Activated effector memory CD4-positive, alpha-beta T cell treated with Interleukin-2 at 50 U/mL for 16 hours (primary cell): Measurements from ENCODE around the gene PSMD13.
A peak's percentile ranks its signal among the peaks of the same experiment; 100 is the strongest.

ENCODE experiments used
- DNase-seq: peaks from one replicate; pipeline ENCODE4 v3.0.0-alpha.2; 2020

The PSMD13 gene

GRCh38 chr11:279040-279965 is 42.5 kb downstream of the PSMD13 start:
- DNase-seq: no peak

GRCh38 chr11:279966-280705 is 43.4 kb downstream of the PSMD13 start:
- DNase-seq: no peak

- DNase-seq: no peak
These were observed 44.1 kb downstream of the PSMD13 start for GRCh38 chr11:280706-281485.

- no peak for DNase-seq
These were observed 44.8 kb downstream of the PSMD13 start for GRCh38 chr11:281486-282161.

DNA sequence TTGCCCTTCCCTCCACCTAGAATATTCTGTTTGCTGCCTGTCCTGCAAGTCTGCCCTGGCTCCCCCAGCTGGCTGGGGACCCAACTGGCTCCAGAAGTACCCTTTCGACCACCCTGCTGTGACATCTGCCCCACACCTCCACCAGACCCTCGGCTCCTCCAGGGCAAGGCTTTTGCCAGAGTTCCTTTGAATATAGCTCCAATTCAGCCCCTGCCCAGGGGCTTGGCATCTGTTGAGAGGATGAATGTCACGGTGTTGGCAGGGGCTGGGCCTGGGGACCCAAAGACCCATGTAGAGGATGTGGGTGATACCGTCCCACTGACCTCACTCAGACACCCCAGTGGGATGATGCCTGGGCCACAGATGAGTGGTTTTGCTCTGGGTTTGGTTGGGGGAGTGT is 45.4 kb downstream of the PSMD13 start:
- DNase-seq: no peak

- DNase-seq: no peak
These were observed 46.0 kb downstream of the PSMD13 start for GRCh38 chr11:282630-283360.

GRCh38 chr11:283405-284104 is 46.8 kb downstream of the PSMD13 start:
- DNase-seq: no peak

DNA sequence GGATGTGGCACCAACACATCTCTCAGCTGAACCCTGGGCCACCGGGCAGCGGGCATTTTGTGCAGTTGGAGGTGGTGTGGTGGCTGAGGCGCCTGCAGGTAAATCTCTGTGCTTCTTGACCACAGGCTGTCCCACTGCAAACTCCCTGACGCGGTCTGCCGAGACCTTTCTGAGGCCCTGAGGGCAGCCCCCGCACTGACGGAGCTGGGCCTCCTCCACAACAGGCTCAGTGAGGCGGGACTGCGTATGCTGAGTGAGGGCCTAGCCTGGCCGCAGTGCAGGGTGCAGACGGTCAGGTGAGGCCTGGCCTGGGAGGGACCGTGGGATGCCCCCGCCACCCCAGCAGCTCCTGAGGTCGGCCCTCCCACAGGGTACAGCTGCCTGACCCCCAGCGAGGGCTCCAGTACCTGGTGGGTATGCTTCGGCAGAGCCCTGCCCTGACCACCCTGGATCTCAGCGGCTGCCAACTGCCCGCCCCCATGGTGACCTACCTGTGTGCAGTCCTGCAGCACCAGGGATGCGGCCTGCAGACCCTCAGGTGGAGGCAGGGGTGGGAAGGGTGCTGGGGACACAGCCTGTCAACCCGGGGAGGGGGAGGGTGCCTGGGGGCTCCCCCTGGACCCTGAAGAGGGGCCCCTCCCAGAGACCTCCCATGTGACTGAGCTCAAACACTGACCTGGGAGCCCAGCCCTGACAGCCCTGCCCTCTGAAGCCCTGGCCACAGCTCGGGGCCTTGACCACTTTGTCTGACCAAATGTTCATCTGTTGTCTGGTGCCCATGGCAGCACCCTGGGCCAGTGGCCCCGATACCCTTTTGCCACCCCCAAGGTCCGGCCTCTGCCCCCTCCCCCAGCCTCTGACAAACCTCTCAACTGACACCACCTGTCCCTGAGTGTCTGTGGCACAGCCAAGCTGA is 47.6 kb downstream of the PSMD13 start:
- no peak for DNase-seq

DNA sequence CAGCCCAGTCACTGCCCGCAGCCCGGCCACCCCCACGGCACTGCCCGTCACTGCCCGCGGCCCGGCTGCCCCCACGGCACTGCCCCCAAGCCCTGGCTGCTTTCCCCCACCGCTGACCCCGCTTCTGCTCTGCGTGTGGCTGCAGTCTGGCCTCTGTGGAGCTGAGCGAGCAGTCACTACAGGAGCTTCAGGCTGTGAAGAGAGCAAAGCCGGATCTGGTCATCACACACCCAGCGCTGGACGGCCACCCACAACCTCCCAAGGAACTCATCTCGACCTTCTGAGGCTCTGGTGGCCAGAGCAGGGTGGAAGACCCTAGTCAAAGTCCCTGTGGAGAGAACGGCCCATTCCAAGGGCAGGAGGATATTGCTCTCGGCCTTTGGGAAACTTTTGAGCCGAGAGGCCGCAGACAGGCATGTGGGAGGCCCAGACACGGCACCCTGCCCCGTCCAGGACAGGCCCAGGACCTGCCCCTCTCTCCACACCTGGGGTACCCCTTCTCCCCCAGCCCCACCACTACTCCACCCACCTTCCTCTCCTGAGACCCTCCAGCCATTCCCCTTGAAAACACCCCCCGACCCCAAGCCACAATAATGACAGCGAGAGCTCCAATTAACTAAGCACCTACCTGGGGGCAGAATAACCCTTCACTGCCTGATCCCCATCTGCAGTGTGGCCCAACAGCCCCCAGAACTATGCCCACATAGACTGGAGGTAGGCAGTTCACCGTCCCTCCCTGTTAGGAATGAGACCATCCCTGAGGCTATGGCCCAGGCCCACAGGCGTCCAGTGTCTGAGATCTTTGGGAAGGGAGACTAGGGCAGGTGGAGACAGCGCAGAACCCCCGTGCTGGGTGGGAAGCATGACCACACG is 48.5 kb downstream of the PSMD13 start:
- no peak for DNase-seq

GRCh38 chr11:285894-286220 is 49.1 kb downstream of the PSMD13 start:
- no peak for DNase-seq

GRCh38 chr11:286977-287820 is 50.4 kb downstream of the PSMD13 start:
- DNase-seq: peak; percentile 73

- DNase-seq: peak; percentile 64
These were observed 51.2 kb downstream of the PSMD13 start for GRCh38 chr11:287821-288477.

DNA sequence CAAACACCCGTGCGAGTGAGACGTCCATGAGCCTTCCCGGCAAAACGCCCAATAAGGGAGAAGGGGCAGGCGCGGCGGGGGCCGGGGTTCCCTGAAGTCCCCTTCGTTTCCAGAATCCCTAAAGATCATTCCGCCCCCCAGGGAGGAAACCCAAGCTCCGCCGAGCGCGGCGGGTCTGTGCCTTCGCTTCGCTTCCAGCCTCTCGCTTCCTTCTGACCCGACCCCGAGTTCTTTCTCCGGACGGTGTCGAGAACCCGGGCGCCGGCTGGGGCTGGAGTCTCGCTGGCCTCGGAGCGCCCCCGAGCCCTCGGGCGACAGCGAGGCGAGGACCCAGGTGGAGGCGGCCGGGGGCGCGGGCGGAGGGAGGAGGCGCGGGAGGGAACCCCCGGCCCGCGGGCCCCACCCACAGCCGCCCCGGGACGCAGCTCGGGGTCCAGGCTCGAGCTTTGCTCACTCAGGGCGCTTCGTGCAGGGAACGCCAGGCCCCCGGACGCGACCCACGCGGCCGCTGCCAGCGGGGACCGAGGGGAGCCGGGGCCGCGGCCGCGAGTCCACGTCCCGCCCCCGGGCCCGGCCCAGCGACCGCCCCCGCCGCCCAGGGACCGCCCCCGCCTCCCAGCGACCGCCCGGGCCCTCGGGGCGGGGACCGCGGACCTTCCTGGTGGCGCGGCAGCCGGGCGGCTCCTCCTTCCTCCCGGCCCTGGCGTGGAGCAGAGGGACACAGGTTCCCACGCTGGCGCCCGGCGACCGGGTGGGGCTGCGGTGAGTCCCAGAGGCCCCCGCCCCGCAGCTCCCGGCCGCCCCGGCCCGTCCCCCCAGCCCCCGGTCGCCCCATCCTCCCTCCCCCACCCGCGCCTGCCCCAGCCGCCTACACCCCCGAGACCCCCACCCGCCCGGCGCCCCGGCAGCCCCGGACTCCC is 52.0 kb downstream of the PSMD13 start, which contains the start of gene PGGHG:
PGGHG (plus strand) TSS at position 649 of the 920 bp plus-strand sequence. CDS start 691 bp downstream, outside the sequence.
- DNase-seq: peak; percentile 61

GRCh38 chr11:289398-289711 is 52.6 kb downstream of the PSMD13 start:
- DNase-seq: peak; percentile 6

GRCh38 chr11:289712-290620 is 53.2 kb downstream of the PSMD13 start:
- no peak for DNase-seq
